Keratinocyte (primary cell): ENCODE results near the gene GREM1. TPM values are rescaled to one million over a fixed set of nuclear protein-coding genes. Genes with fewer than 3 reads are reported as not detected.

Experiments
- DNase-seq: peaks from one replicate; pipeline ENCODE4 v3.0.0-alpha.2; 2011; ENCODE audit warnings: low read depth, missing footprints, low spot score
- FAIRE-seq: peaks from 2 replicates; lab custom pipeline; 2011; peaks lifted over from hg19 to GRCh38; lab: Jason Lieb, UNC
- H2AFZ ChIP-seq: 2 replicates; pipeline ENCODE4 v1.6.0; 2012; ENCODE audit warnings: low read length, control low read depth, inconsistent platforms; ENCODE audit not compliant: control insufficient read depth
- H3K27ac ChIP-seq: 2 replicates; pipeline ENCODE4 v1.5.1; 2011; ENCODE audit warnings: low read length; ENCODE audit not compliant: control insufficient read depth, insufficient read depth
- H3K27me3 ChIP-seq: 3 replicates; pipeline ENCODE4 v1.6.0; 2011; ENCODE audit warnings: low read length; ENCODE audit not compliant: control insufficient read depth, insufficient read depth; ENCODE audit errors: extremely low read depth
- H3K36me3 ChIP-seq, 2 experiments: 2 replicates in 1 of 2; 3 replicates in 1 of 2; pipeline ENCODE4 v1.5.1; 2011; ENCODE audit warnings: low read length in 2 of 2, mild to moderate bottlenecking in 1 of 2; ENCODE audit not compliant: control insufficient read depth in 2 of 2, insufficient read depth in 2 of 2; ENCODE audit errors: extremely low read depth in 1 of 2
- H3K4me1 ChIP-seq: 3 replicates; pipeline ENCODE4 v1.5.1; 2011; ENCODE audit warnings: low read length; ENCODE audit not compliant: control insufficient read depth, insufficient read depth; ENCODE audit errors: extremely low read depth
- H3K4me2 ChIP-seq: 3 replicates; pipeline ENCODE4 v1.6.0; 2011; ENCODE audit warnings: low read depth, low read length; ENCODE audit not compliant: control insufficient read depth, insufficient read depth; ENCODE audit errors: extremely low read depth
- H3K4me3 ChIP-seq, 3 experiments: fragments of 200-600 bp in 1 of 3; sonication (generic) in 1 of 3; 2 replicates in 2 of 3; 3 replicates in 1 of 3; pipeline ENCODE4 v1.5.1; 2011 to 2016; ENCODE audit warnings: low read length in 3 of 3, mild to moderate bottlenecking in 3 of 3, control low read depth in 2 of 3, inconsistent platforms in 1 of 3, low read depth in 1 of 3, mixed read lengths in 1 of 3, mixed run types in 1 of 3, moderate library complexity in 1 of 3; ENCODE audit not compliant: control insufficient read depth in 2 of 3, insufficient read depth in 2 of 3; ENCODE audit errors: extremely low read depth in 1 of 3
- H3K79me2 ChIP-seq: 2 replicates; pipeline ENCODE4 v1.6.0; 2012; ENCODE audit warnings: low read length; ENCODE audit not compliant: control insufficient read depth, insufficient read depth
- H3K9ac ChIP-seq: 3 replicates; pipeline ENCODE4 v1.6.0; 2011; ENCODE audit warnings: low read length; ENCODE audit not compliant: control insufficient read depth, insufficient read depth; ENCODE audit errors: extremely low read depth
- H3K9me1 ChIP-seq: 3 replicates; pipeline ENCODE4 v1.6.0; 2011; ENCODE audit warnings: low read length; ENCODE audit not compliant: control insufficient read depth, insufficient read depth; ENCODE audit errors: extremely low read depth
- H3K9me3 ChIP-seq: 2 replicates; pipeline ENCODE4 v1.5.1; 2012; ENCODE audit warnings: low read depth, low read length; ENCODE audit not compliant: control insufficient read depth
- H4K20me1 ChIP-seq: 3 replicates; pipeline ENCODE4 v1.6.0; 2011; ENCODE audit warnings: low read length; ENCODE audit not compliant: control insufficient read depth, insufficient read depth; ENCODE audit errors: extremely low read depth
- EZH2 ChIP-seq: IDR thresholded peaks from one replicate; pipeline ENCODE4 v1.6.1; 2012; ENCODE audit warnings: inconsistent platforms, mild to moderate bottlenecking, low read length, moderate library complexity
- dilution Hi-C: fragments of 300-500 bp; cut with MboI; formaldehyde crosslinking; loops from one replicate; pipeline ENCODE4 v1.7.0; 2020; ENCODE audit warnings: low sequenced_read_pairs; ENCODE audit not compliant: extremely low pct_ligation_motif_present
- polyA plus RNA-seq, 5 experiments: library from polyadenylated mRNA; depleted of rRNA in 3 of 5; stranded (reverse) in 3 of 5; stranded (forward) in 1 of 5; unstranded in 1 of 5; fragments of >200 nt; gene quantifications; 1 replicate in 1 of 5; 2 replicates in 3 of 5; 3 replicates in 1 of 5; pipeline versions ENCODE4 v1.2.1 to v1.2.3, GENCODE V29; 2011 to 2012; ENCODE audit warnings: missing spikeins in 2 of 5, low read depth in 1 of 5, low replicate concordance in 1 of 5
- TF ChIP-seq, protein P1 (sequence below), 3 experiments: IDR thresholded peaks in 1 of 3; conservative IDR thresholded peaks in 1 of 3; optimal IDR thresholded peaks in 1 of 3; 2 replicates in 2 of 3; 3 replicates in 1 of 3; pipeline versions ENCODE3 to v1.5.1; 2011; ENCODE audit warnings: low read length in 3 of 3, mild to moderate bottlenecking in 3 of 3, moderate library complexity in 2 of 3, control low read depth in 1 of 3, inconsistent platforms in 1 of 3; ENCODE audit not compliant: insufficient read depth in 2 of 3; ENCODE audit errors: extremely low read depth in 1 of 3

Gene GREM1
- polyA plus RNA-seq, 1 donor (not counting 4 experiments of a cell fraction or from before 2014, with no cell fraction given) = 0.04 TPM

- Histone ChIP-seq H3K27ac (no peak overlapping the region), H3K4me2 (peak overlapping the region; percentile 78), H3K9ac (no peak overlapping the region), H3K79me2 (no peaks in the 10 kb centered on the region), H3K4me1 (peaks cover 5% of the 10 kb centered on the region), H3K4me3 (peak overlapping the region; percentile 20 to 53 (median 30)), H2AFZ (peak overlapping the region; percentile 53), H3K9me3 (no peaks in the 10 kb centered on the region), H4K20me1 (no peaks in the 10 kb centered on the region), H3K36me3 (no peaks in the 10 kb centered on the region), H3K27me3 (peaks cover 66% of the 10 kb centered on the region), H3K9me1 (no peaks in the 10 kb centered on the region)
- FAIRE-seq (no peak), DNase-seq (no peak)
- TF ChIP-seq EZH2 = peak; percentile 77
- TF ChIP-seq, protein P1, sequence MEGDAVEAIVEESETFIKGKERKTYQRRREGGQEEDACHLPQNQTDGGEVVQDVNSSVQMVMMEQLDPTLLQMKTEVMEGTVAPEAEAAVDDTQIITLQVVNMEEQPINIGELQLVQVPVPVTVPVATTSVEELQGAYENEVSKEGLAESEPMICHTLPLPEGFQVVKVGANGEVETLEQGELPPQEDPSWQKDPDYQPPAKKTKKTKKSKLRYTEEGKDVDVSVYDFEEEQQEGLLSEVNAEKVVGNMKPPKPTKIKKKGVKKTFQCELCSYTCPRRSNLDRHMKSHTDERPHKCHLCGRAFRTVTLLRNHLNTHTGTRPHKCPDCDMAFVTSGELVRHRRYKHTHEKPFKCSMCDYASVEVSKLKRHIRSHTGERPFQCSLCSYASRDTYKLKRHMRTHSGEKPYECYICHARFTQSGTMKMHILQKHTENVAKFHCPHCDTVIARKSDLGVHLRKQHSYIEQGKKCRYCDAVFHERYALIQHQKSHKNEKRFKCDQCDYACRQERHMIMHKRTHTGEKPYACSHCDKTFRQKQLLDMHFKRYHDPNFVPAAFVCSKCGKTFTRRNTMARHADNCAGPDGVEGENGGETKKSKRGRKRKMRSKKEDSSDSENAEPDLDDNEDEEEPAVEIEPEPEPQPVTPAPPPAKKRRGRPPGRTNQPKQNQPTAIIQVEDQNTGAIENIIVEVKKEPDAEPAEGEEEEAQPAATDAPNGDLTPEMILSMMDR (optimal IDR thresholded peaks at IDR 0.05 in 1 of 3, IDR thresholded peaks at IDR 0.05 in 1 of 3, conservative IDR thresholded peaks at IDR 0.05 in 1 of 3; ENCODE audit: extremely low read depth in 1 of 3, insufficient read depth in 2 of 3, low read length in 3 of 3) = no peak
- dilution Hi-C loops = no loop called here
Observed at GRCh38 chr15:32718821-32719716, 1.3 kb downstream of the GREM1 start.

DNA sequence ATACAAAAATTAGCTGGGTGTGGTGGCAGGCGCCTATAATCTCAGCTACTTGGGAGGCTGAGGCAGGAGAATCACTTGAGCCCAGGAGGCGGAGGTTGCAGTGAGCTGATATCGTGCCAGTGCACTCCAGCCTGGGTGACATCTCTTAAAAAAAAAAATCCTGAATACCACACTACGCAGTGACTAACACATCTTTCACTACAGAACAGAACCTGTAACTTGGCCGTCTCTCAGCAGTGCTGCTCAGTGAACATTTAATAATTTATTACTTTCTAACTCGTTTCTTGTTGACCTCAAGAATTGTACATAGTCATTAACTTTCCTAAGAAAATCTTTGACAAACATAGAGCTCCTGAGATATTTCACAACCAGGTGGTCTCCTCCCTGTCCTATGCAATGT lies 3.8 kb downstream of the GREM1 start:
- H2AFZ ChIP-seq = no peak overlapping the region
- dilution Hi-C loops = no loop called here
- FAIRE-seq = no peak

More for the DNA sequence above, 3.8 kb downstream of the GREM1 start:
- no peak for TF ChIP-seq EZH2
- TF ChIP-seq, protein P1 (optimal IDR thresholded peaks at IDR 0.05 in 1 of 3, IDR thresholded peaks at IDR 0.05 in 1 of 3, conservative IDR thresholded peaks at IDR 0.05 in 1 of 3; ENCODE audit: extremely low read depth in 1 of 3, insufficient read depth in 2 of 3, low read length in 3 of 3) = no peak
- Histone ChIP-seq H3K9me3 (no peaks in the 10 kb centered on the region), H3K4me1 (peaks cover 5% of the 10 kb centered on the region), H4K20me1 (no peaks in the 10 kb centered on the region), H3K79me2 (no peaks in the 10 kb centered on the region), H3K27ac (no peak overlapping the region), H3K27me3 (peaks cover 57% of the 10 kb centered on the region), H3K36me3 (no peaks in the 10 kb centered on the region), H3K4me3 (no peak overlapping the region), H3K4me2 (no peak overlapping the region), H3K9ac (no peak overlapping the region), H3K9me1 (no peaks in the 10 kb centered on the region)
- DNase-seq = no peak
